T-helper 2 cell treated with Interferon-gamma antibody and Interleukin-4, amounts not matched to agents 100 ng/mL and 5 ng/mL, for 36 hours (primary cell): ENCODE results near the gene SYTL1. TPM values are rescaled to one million over a fixed set of nuclear protein-coding genes. Genes with fewer than 3 reads are reported as not detected.

ENCODE experiments used
- intact Hi-C: fragments of 100-400 bp; cut with micrococcal nuclease; formaldehyde crosslinking; loops from one replicate; pipeline ENCODE4 v1.15.1; 2023
- total RNA-seq: library from RNA; stranded (reverse); gene quantifications from 2 replicates; pipeline ENCODE4 v1.2.3, GENCODE V29; 2022

SYTL1 gene
- total RNA-seq, 1 donor from 2014 or later: 83.6 TPM

DNA sequence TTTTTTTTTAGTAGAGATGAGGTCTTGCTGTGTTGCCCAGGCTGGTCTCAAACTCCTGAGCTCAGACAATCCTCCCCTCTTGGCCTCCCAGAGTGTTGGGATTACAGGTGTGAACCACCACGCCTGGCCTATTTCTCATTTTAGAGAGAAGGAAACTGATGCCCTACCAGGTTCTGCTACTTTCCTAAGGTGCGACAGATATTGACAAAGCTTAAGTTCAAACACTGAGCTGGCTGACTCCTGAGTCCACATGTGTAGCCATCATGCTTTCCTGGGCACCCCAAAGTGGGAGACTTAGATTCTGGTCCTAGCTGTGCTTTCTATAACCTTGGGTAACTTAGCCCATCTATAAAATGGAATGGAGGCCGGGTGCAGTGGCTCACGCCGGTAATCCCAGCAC, 25.0 kb upstream of the SYTL1 start:
- intact Hi-C loops: no loop called here

DNA sequence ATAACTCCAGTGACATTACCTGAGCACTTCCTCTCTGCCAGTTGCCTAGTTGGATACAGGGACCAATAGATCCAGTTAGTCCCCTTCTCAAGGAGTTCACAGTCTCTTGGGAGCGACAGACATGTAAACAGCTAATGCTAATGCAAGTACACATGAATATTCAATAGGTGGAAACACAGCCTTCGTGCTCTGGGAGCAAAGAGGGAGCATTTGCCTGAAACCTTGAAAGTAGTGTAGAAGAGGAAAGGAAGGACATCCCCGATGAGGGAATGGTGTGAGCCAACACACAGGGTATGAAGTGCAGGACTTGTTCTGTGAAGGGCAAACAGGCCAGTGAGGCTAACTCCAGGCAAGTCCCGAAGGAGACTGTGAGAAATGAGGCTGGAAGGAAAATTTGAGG, 23.7 kb upstream of the SYTL1 start:
- intact Hi-C loops: no loop called here

DNA sequence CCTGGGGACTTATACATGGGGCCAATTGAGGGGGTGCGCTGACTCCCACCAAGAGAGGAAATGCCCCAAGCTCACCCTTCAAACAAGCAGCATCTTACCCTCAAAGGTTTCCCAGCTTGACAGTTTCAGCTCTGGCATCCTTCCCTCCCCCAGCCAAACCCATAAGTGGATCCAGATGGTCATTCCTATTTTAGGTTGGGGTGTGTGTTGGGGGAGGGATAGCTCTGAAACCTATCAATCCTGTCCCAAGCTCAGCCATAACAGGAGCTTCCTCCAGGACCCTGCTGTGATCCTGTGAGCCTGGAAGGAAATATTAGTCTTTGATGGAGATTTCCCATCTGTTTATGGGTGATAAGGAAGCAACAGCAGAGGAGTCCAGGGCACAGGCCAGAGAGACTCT, 23.2 kb upstream of the SYTL1 start:
- intact Hi-C loops: no loop called here

DNA sequence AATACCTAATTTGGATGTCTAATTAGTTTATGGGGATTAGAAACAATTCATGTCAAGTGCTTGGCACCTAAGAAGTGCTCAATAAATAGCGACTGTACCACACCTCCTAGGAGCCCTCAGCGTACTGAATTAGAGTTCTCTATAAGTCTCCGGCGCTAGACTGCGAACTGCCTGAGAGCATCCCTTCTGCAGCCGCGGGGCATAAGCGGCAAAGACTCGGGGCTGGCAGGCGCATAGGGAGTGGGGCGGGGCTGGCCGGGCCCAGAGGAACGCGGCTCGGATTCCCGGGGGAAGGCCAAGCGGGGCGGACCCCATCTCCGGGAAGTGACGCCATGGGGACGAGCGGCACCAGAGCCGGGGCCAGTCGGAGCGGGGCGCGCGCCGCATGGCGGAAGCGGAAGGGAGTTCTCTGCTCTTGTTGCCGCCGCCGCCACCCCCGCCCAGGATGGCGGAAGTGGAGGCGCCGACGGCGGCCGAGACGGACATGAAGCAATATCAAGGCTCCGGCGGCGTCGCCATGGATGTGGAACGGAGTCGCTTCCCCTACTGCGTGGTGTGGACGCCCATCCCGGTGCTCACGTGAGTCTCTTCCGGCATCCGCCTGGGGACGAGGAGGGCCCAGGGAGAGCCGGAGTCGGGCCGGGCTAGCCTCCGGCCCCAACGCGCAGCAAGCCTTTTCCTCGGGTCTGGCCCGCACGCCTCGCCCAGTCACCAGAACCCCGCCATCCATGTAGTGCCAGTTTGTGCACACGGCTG, 19.8 kb upstream of the SYTL1 start, which contains the start of gene TMEM222:
Gene TMEM222, plus strand, starts transcription at position 351 of the 756 bp plus-strand sequence. Its CDS starts 35 bp downstream, at position 386.
- intact Hi-C loops: loop anchor here (1.0 to 5.0 kb wide), 6 partner anchors 19 to 350 kb away; partner anchors contain the start of genes AHDC1, GPR3 and IFI6

DNA sequence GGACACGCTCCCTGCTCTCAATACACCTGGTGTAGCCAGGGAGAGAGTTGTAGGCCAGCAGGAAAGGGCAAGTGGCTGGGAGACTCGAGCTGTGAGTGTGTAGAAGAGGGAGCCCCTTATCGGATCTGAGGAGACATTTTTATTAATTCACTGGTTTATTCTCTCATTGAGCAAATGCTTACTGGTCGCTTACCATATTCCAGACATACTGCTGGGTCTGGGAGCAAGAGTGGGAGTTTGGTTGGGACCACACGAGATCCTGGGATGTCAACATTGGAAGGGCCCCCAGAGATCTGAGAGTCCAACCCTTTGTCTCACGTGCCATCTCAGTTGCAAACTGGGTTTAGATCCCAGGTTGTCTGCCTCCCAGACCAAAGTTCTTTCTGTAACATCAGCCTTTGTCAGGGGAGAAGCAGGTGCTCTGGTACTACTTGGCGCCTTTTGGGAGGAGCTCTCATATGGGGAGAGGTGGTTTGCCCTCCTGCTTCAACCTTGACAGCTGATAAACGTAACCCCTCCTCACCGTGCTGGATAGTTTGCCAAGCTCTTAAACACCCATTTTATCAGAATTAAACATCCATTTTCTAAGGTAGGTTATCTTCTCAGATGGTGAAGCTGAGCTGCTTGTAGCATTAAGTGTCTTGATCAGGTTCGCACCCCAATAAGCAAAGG, 19.1 kb upstream of the SYTL1 start:
- intact Hi-C loops: loop anchor here (1.0 to 5.0 kb wide), 5 partner anchors 19 to 350 kb away; partner anchors contain the start of genes AHDC1, GPR3 and IFI6

DNA sequence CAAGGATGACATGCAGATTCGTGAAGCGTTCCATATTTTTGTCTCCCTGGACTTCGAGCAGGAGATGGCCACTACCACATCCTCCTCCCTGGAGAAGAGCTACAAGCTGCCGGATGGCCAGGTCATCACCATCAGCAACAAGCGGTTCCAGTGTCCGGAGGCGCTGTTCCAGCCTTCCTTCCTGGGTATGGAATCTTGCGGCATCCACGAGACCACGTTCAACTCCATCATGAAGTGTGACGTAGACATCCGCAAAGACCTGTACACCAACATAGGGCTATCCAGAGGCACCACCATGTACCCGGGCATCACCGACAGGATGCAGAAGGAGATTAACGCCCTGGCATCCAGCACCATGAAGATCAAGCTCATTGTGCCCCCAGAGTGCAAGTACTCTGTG, 16.5 kb upstream of the SYTL1 start:
- intact Hi-C loops: no loop called here

DNA sequence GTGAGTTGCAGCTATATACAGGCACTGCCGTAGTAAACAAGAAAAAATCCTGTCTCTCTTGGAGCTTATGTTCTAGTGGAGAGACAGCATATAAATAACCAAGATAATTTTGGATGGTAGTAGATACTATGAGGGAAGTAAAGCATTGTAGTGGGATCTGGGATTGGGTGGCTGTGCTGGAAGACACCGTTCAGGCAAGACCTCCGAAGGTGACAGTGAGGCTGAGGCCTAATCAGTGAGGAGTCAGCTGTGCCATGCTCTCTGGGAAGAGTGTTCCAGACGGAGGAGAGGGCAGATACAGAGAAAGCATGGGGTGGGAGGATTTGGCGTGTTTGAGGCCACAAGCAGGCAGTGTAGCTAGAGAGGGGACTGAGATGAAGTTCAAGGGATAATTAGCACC, 13.9 kb upstream of the SYTL1 start:
- intact Hi-C loops: no loop called here

DNA sequence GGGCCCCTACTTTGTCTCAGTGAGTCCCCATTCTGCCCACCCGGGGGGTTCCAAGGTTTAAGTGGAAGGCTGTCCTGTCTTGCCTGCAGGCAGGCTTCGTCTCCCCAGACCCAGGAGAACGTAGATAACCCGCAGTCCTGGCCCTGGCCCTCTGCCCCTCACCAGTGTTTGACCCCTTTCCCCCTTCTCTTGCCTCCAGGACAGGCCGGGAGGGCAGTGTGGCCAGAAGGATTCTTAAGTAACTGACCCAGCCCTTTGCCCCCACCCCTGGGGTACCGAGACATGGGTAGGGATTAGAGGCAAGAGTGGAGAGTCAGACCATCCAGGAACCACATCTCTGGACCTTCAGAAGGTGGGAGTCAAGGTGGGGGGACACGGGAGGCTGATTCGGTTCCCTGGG, 11.0 kb upstream of the SYTL1 start:
- intact Hi-C loops: no loop called here

DNA sequence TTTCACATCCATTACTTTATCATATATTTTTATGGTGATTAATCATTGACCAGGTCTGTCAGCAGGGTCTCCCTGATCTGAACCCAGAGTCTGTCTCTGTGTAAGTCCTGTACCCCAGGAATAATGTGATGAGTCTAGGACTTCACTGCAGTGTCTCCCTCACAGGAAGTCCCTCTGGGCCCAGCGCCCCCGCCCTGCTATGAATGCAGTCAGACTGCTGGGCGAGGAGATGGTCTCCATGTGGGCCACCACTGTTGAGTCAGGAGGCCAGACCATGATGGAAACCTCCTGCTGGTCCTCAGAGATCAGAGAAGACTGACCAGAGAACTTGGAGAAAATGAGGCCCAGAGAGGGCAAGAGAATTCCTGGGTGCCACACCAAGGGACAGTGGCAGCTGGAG, 10.4 kb upstream of the SYTL1 start:
- intact Hi-C loops: no loop called here

DNA sequence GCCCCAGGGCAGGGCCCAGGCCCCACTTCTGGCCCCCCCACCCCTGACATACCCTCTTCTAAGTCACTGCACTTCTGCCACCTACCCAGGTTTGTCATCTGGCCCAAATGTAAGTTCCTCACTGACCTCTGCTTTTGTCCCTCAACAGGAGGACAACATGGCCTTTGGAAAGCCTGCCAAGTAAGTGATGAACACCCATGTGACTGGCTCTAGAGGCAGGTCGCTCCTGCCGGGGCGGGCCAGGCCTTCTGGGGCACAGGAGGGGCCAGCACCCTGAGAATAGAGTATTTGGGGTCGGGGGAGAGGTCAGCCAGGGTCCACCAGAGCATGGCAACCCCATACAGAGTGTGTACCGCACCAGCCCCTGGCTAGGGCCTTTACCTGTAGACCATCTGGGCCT, 9.9 kb upstream of the SYTL1 start:
- intact Hi-C loops: loop anchor here (2.0 kb wide), 1 partner anchor 63 kb away; no protein-coding TSS in a partner anchor

DNA sequence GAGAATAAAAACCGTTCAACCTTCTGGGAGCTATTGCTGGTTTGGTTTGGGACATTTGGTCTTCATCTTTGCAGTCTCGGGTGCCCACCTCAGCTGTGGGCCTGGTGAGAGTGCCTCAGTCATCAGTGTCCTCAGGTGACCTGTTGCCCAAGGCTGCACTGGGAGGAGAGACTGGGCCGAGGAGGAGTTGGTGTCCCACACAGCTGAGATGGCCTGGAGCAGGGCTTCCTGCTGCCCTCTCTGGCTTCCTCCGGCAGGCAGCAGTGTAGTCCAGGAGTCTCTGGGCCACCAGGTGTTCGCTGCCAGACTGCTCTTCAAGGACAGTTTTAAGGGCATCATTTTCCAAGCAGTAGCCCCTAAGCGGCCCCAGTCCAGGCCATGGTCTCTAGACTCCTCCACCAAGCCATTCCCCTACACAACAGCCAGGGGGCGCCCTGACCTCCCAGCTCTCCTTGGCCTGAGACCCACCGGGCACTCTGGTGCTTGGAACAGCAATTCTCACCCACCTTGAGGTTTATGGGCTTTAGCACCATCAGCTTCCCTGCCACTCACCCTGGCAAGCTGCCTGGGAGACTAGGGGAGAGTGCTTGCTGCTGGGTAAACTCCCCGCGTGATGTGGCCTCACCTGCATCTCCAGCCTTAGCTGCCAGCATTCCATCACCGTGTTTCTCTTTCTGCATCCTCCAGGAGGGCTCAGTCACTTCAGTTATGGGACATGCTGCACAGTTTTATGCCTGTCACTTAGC, 9.1 kb upstream of the SYTL1 start:
- intact Hi-C loops: loop anchor here (2.0 kb wide), 1 partner anchor 62 kb away; no protein-coding TSS in a partner anchor

DNA sequence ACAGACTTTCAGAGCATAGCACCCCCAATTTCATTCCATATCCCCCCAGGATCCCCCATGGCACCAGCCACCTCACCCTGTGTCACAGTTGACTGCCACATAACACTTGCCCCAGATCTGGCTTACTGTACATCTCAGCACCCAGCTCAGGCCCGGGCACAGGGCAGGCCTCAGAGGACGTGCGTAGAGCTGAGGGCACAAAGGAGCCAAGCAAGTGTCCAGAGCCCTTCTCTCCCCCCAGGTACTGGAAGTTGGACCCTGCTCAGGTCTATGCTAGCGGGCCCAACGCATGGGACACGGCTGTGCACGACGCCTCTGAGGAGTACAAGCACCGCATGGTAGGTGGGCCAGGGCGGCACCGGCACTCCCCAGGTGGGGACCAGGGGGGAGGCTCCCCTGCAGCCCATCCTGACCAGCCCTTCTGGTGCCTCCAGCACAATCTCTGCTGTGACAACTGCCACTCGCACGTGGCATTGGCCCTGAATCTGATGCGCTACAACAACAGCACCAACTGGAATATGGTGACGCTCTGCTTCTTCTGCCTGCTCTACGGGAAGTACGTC, 8.0 kb upstream of the SYTL1 start:
- intact Hi-C loops: loop anchor here (2.0 kb wide), 1 partner anchor 61 kb away; no protein-coding TSS in a partner anchor

DNA sequence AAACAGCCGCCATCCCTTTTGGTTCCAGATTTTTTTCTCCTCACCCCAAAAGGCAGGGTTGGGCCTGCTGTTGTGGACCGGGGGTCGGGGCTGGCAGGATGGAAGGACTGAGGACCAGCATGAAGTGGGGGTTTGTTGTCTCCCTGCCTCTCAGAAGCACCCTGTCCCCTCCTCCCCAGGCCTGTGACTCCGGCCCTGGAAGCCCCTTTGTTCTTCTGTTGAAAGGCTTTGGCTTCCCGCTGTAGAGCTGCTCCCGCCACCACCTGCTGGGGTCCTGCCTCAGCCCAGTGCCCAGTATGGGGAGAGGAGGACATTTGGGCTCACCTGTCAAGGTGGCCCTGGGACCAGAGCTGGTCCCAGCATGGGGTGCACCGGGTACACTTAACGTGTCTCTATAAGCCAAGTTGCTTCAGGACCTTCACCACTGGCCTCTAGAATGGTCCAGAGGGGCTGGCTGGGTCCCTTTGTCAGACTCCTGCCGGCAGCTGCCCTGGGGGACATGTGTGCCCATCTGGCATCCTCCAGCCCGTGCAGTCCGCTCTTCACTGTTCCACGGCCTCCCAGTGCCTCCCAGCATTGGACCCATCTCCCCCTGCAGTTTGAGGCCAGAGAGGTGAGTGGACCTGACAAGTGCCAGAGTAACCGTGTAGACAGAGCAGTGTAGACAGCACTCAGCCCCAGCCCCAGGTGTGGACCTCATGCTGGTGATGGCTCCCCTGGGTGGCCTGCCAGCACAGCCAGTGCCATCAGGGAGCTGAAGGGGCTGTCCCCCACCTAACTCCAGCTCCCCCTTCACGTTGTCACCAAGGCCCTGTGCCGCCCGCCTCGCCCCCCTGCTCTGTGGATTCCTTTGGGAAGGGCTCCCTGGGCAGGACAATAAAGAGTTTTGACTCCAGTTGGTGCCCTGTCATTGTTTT, 6.1 kb upstream of the SYTL1 start:
- intact Hi-C loops: no loop called here

DNA sequence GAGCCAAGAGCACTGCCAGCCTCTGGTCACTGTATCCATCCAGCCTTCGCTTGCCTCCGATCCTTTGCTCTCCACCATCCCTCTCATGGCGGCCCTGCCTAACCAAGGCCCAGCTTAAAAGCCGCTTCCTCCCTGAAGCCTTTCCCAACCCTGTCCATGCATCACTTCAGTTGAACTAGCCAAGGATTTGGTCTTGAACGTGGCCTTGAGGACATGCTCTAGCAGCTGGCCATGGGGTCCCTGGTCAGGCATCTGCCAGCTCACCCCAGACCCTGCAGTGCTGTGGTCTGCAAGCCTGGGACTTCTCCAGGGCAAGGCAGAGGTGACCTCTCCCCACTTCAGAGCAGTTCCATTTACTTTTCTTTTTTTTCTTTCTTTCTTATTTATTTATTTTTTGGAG, 5.1 kb upstream of the SYTL1 start:
- intact Hi-C loops: no loop called here

DNA sequence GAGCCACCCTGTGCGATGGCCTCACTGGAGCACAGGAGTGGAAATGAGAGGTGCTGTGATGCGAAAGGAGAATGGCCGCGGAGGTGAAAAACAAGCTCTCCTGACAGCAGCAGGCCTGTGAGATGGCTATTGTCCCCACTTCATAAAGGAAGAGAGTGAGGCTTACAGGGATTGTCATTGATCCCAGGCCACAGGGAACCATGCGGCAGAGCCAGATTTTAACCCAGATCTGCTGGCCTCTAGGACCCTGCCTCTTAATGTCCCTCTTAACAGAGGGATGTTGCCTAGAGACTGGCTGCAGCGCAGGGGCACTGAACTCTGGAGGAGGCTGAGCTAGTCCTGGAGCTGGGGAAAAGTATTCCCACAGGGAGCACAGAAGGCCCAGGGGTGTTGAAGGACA, 3.1 kb upstream of the SYTL1 start:
- intact Hi-C loops: no loop called here

DNA sequence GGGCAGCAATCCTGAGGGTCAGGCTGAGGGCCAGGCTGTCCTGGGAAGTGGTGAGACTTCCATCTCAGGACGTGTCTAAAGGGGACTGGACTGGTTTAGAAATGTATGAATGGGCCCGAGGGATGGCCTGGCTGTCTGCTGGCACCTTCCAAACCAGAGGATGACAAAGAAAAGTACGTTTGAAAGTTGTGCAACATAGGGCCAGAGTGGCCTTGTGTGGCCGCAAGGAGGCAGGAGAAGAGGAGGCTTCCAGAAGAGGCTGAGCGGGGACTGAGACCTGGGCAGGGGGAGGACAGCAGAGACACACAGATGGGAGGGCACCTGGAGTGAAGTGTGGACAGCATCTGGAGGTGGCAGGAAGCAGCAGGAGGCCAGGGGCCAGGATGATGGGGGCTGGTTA, 2.6 kb upstream of the SYTL1 start:
- intact Hi-C loops: no loop called here

DNA sequence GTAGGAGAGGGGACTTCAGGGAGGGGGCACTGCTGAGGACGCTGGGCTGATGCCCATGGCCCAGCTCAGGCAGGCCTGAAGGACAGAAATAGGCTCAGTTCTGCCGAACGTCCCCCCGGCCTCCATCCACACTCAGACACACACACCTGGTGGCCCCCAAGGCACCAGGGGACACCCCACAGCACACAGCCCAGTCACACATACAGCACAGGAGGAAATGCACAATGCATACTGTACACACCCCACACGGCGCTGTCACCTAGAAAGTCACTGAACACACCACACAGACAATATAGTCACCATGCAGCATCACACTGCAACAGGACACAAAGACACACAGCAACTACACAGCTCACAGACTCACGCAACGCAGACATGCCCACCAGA, 562 bp downstream of the SYTL1 start:
- intact Hi-C loops: no loop called here

DNA sequence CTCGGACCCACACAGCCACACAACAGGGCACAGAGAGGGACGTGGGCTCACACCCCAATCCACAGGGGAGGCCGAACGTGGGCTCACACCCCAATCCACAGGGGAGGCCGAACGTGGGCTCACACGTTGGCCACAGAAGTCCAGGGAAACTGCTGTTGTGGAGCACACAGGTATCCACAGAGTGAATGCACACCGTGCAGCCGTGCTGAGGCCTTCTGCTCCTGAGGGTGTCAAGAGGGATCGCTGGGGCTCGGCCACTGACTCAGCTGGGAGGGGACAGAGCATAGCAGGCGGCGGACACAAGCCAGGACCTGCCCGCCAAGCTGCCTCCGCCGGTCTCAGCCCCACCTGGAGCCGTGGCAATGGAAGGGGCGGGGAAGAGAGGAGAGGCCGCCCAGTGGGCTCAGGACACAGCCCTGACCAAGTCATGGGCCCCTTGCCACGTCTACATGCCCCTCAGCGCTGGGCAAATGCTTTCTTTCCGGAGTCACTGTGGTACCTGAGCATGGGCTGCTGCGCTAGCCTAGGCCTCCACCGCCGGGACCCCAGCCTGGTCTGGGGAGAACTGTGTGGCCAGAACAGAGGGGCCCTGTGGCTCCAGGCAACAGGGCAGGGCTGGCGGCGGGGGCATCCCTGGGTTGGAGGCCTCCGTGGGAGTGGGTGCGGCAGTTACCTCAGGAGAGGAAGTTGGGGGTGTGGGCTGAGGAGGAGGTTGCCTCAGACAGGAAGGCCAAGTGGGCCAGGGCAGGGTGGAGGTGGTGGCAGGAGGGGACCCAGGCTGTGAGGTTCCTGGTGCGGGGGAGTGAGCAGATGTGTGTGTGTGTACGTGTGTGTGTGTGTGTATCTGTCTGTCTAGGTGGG, 1.2 kb downstream of the SYTL1 start:
- intact Hi-C loops: loop anchor here (1.0 kb wide), 1 partner anchor 14 kb away; no protein-coding TSS in a partner anchor

DNA sequence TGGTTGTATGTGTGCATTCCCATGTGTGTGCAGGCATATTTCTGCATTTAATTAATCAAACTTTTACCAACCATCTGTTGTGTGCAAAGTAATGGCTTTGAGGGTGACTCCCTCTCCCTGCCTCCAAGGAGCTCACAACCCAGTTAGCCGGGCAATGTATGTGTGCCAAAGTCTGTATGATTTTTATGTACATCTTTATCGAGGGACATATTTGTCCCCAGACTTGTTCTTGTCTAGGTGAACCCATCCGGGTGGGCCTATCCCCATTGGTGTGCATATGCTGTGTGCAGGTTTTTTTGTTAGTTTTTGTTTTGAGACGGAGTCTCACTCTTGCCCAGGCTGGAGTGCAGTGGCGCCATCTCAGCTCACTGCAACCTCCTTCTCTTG, 1.8 kb downstream of the SYTL1 start:
- intact Hi-C loops: loop anchor here (1.0 kb wide), 1 partner anchor 14 kb away; no protein-coding TSS in a partner anchor
